Measurements from ENCODE around the gene MEF2A. TPM values are rescaled to one million over a fixed set of nuclear protein-coding genes. Genes with fewer than 3 reads are reported as not detected.

MEF2A gene
- total RNA-seq, 1 donor from 2014 or later, result 184 TPM

GRCh38 chr15:99726333-99726732 lies 160.5 kb downstream of the MEF2A start:
- TF ChIP-seq CTCF (IDR thresholded peaks at IDR 0.05), result no peak
- Mint-ChIP-seq H3K36me3 (ENCODE audit: low read depth) (peaks cover 5% of the 10 kb centered on the region), H3K9me3 (ENCODE audit: low read depth) (peaks cover 7% of the 10 kb centered on the region), H3K27me3 (ENCODE audit: low read depth) (no peaks in the 10 kb centered on the region), H3K4me1 (ENCODE audit: low read depth) (peaks cover 24% of the 10 kb centered on the region), H3K27ac (ENCODE audit: unreplicated experiment) (no peak overlapping the region), H3K4me3 (ENCODE audit: unreplicated experiment) (no peak overlapping the region)
- DNase-seq (ENCODE audit: low spot score), result no peak

GRCh38 chr15:99727330-99727729 lies 161.5 kb downstream of the MEF2A start:
- Mint-ChIP-seq H3K9me3 (ENCODE audit: low read depth) (peaks cover 7% of the 10 kb centered on the region), H3K36me3 (ENCODE audit: low read depth) (peaks cover 5% of the 10 kb centered on the region), H3K4me1 (ENCODE audit: low read depth) (peaks cover 27% of the 10 kb centered on the region), H3K27ac (ENCODE audit: unreplicated experiment) (no peak overlapping the region), H3K27me3 (ENCODE audit: low read depth) (no peaks in the 10 kb centered on the region), H3K4me3 (ENCODE audit: unreplicated experiment) (no peak overlapping the region)
- DNase-seq (ENCODE audit: low spot score), result no peak
- no peak for TF ChIP-seq CTCF (IDR thresholded peaks at IDR 0.05)

- TF ChIP-seq CTCF (IDR thresholded peaks at IDR 0.05), result no peak
- Mint-ChIP-seq H3K9me3 (ENCODE audit: low read depth) (peaks cover 7% of the 10 kb centered on the region), H3K27ac (ENCODE audit: unreplicated experiment) (no peak overlapping the region), H3K4me3 (ENCODE audit: unreplicated experiment) (no peak overlapping the region), H3K27me3 (ENCODE audit: low read depth) (no peaks in the 10 kb centered on the region), H3K36me3 (ENCODE audit: low read depth) (peaks cover 5% of the 10 kb centered on the region), H3K4me1 (ENCODE audit: low read depth) (peaks cover 29% of the 10 kb centered on the region)
- DNase-seq (ENCODE audit: low spot score), result no peak
Observed at GRCh38 chr15:99727733-99728132, 161.9 kb downstream of the MEF2A start.

- no peak for DNase-seq (ENCODE audit: low spot score)
- Mint-ChIP-seq H3K36me3 (ENCODE audit: low read depth) (peaks cover 5% of the 10 kb centered on the region), H3K9me3 (ENCODE audit: low read depth) (peaks cover 7% of the 10 kb centered on the region)
Observed at GRCh38 chr15:99728916-99729315, 163.1 kb downstream of the MEF2A start.

GRCh38 chr15:99729327-99729726 lies 163.5 kb downstream of the MEF2A start:
- Mint-ChIP-seq H3K27me3 (ENCODE audit: low read depth) (no peaks in the 10 kb centered on the region), H3K27ac (ENCODE audit: unreplicated experiment) (peak overlapping the region; percentile 36), H3K36me3 (ENCODE audit: low read depth) (peaks cover 5% of the 10 kb centered on the region), H3K4me1 (ENCODE audit: low read depth) (peaks cover 31% of the 10 kb centered on the region), H3K4me3 (ENCODE audit: unreplicated experiment) (no peak overlapping the region), H3K9me3 (ENCODE audit: low read depth) (peaks cover 7% of the 10 kb centered on the region)
- no peak for TF ChIP-seq CTCF (IDR thresholded peaks at IDR 0.05)
- no peak for DNase-seq (ENCODE audit: low spot score)

More at GRCh38 chr15:99728916-99729315, 163.1 kb downstream of the MEF2A start:
- H3K27me3 Mint-ChIP-seq (ENCODE audit: low read depth), result no peaks in the 10 kb centered on the region
- no peak overlapping the region for H3K4me3 Mint-ChIP-seq (ENCODE audit: unreplicated experiment)
- H3K27ac Mint-ChIP-seq (ENCODE audit: unreplicated experiment), result no peak overlapping the region
- H3K4me1 Mint-ChIP-seq (ENCODE audit: low read depth), result peaks cover 31% of the 10 kb centered on the region
- no peak for TF ChIP-seq CTCF (IDR thresholded peaks at IDR 0.05)
